ENCODE measurements around the gene SALL3.

DNA sequence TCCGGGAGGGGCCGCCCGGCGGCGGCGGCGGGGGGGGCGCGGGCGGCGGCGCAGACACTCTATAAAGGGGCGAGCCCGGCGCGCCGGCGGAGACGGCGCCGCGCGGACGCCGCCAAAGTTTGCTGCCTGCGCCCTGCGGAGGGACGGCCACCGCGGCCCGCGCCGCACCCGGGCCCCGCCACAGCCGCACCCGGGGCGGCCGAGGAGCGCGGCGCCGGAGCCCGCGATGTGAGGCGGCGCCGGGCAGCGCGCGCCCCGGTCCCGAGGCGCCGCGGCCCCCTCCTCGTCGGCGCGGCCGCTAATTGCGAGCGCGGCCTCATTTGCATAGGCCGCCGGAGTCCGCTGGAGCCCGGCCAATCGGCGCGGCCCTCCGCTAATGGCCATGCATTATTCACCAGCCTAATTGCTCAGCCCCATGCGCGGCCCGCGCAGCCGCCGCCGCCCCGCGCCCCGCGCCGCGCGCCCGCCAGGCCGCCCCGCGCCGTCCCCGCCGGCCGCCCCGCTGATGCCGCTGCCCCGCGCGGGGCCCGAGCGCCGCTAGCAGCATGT, at the start of gene SALL3:
- TF ChIP-seq POLR2A (IDR thresholded peaks at IDR 0.05; ENCODE audit: low read depth, low read length) (no peak), POLR2AphosphoS5 (IDR thresholded peaks at IDR 0.05; ENCODE audit: low read depth, low read length) (no peak), TAF1 (IDR thresholded peaks at IDR 0.05; ENCODE audit: borderline replicate concordance, low read depth, low read length) (no peak)

All from GM12892 (cell line).